Measurements from ENCODE around the gene RNASEH1.

Gene RNASEH1

GRCh38 chr2:3539836-3540235 lies 18.3 kb downstream of the RNASEH1 start:
- TF ChIP-seq CTCF (conservative IDR thresholded peaks at IDR 0.05; ENCODE audit: control insufficient read depth, insufficient read depth, low read depth, low read length), result no peak
- H3K4me3 ChIP-seq (ENCODE audit: control insufficient read depth, low read depth, low read length), result no peak overlapping the region
- no peak for DNase-seq (ENCODE audit: low read depth)

GRCh38 chr2:3536682-3537632 lies 21.2 kb downstream of the RNASEH1 start:
- DNase-seq (ENCODE audit: low read depth), result peak; percentile 60
- TF ChIP-seq CTCF (conservative IDR thresholded peaks at IDR 0.05; ENCODE audit: control insufficient read depth, insufficient read depth, low read depth, low read length), result peak; percentile 56
- H3K4me3 ChIP-seq (ENCODE audit: control insufficient read depth, low read depth, low read length), result peak overlapping the region; percentile 46

GRCh38 chr2:3535794-3536681 lies 22.1 kb downstream of the RNASEH1 start:
- peak; percentile 94 for DNase-seq (ENCODE audit: low read depth)
- H3K4me3 ChIP-seq (ENCODE audit: control insufficient read depth, low read depth, low read length), result peak overlapping the region; percentile 46
- TF ChIP-seq CTCF (conservative IDR thresholded peaks at IDR 0.05; ENCODE audit: control insufficient read depth, insufficient read depth, low read depth, low read length), result peak; percentile 24

- no peak for TF ChIP-seq CTCF (conservative IDR thresholded peaks at IDR 0.05; ENCODE audit: control insufficient read depth, insufficient read depth, low read depth, low read length)
- DNase-seq (ENCODE audit: low read depth), result no peak
- H3K4me3 ChIP-seq (ENCODE audit: control insufficient read depth, low read depth, low read length), result peak overlapping the region; percentile 46
Observed at GRCh38 chr2:3535467-3535793, 22.7 kb downstream of the RNASEH1 start.

- no peak for DNase-seq (ENCODE audit: low read depth)
- no peak for TF ChIP-seq CTCF (conservative IDR thresholded peaks at IDR 0.05; ENCODE audit: control insufficient read depth, insufficient read depth, low read depth, low read length)
- H3K4me3 ChIP-seq (ENCODE audit: control insufficient read depth, low read depth, low read length), result no peak overlapping the region
Observed at GRCh38 chr2:3534251-3534814, 23.8 kb downstream of the RNASEH1 start.

GRCh38 chr2:3533836-3534235 lies 24.3 kb downstream of the RNASEH1 start:
- no peak overlapping the region for H3K4me3 ChIP-seq (ENCODE audit: control insufficient read depth, low read depth, low read length)
- TF ChIP-seq CTCF (conservative IDR thresholded peaks at IDR 0.05; ENCODE audit: control insufficient read depth, insufficient read depth, low read depth, low read length), result no peak
- no peak for DNase-seq (ENCODE audit: low read depth)

All from fibroblast of mammary gland (primary cell).